Fibroblast of peridontal ligament (primary cell): Measurements from ENCODE around the gene PSMB7.
A peak's percentile ranks its signal among the peaks of the same experiment; 100 is the strongest.
"Not testable (repeated sequence)": the region's sequence is repeated elsewhere in the genome, so short reads cannot be mapped to it uniquely, and the experiment has no call there.

ENCODE experiments used
- DNase-seq: peaks from one replicate; pipeline ENCODE4 v3.0.0-alpha.2; 2010; ENCODE audit errors: extremely low read depth

The PSMB7 gene

DNA sequence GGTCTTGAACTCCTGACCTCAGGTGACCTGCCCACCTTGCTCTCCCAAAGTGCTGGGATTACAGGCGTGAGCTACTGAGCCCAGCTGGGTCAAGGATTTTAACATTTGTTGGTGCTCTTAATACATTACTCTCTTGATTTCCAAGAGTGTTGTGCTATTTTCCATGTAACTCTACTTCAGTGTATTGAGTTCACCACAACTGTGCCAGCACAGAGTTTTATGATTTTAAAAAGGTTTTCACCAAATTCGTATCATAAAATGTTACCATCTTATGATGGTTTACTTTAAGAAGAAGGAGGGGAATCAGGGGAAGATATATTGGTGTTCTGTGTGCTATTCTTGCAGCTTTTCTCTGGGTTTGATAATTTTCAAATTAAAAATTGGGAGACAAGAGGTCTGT, 28.4 kb upstream of the PSMB7 start:
- no peak for DNase-seq

DNA sequence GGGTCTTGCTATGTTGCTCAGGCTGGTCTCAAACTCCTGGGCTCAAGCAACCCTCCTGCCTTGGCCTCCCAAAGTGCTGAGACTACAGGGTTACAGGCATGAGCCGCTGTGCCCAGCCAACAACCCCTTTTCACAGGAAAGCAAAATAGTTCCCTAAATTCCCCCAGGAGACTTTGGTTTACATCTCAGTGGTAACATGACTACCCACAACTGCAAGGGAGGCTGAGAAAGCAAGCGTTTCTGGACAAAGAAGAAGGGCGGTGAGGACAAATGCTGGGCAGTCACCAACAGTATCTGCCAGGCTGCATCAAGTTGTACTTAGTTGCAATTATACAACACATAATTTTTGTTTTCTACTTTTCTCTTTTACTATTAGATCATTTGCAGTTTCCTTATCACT, 27.6 kb upstream of the PSMB7 start:
- DNase-seq: peak; percentile 64

DNA sequence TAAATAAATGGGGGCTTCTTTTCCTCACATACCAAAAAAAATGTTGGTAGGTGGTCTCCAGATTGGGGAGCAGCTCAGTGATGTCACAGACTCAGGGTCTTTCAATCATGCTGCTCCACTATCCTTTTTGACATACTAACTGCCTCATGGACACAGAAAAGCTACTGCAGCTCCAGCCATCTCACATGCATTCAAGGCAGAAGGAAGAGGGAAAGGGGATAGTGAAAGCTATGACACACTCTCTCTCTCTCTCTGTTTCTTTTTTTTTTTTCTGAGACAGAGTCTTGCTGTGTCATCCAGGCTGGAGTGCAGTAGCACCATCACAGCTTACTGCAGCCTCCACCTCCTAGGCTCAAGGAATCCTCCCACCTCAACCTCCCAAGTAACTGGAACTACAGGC, 27.1 kb upstream of the PSMB7 start:
- no peak for DNase-seq

DNA sequence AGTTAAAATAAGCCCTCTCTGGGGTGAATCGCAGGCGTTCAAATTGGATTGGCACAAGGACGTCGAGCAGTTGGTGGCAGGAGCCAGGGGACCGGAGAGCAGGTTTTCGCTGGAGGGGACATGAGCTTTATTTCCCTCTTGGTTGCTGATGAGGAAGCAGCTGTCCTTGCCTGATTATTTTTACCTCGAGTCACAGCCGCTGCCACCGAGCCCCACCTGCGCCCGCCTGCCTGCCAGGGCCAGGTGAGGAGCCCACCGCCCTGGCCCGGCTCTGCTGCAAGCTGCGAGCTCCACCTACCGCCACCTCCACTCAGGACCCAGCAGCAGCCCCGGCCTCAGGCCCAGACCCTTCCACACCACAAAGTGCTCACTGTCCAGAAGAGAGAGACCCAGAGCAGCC, 26.0 kb upstream of the PSMB7 start:
- no peak for DNase-seq

DNA sequence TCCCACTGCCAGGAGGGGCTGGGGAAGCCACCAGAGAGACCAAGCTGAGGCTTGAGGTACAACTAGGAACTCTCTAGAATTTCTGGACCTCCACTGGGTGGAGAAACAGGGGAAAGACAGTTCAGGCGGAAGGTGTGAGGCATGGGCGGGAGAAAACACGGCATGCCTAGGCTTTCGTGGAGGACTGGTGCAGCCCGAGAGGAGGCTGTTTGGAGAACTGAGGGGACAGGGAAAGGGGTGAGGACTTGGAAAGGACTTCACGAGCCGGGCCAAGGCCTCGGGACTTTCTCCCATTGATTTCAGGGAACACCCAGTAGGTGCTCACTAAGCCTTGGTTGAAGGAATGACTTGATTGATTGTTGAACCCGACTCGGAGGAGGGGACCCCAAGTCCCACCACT, 25.5 kb upstream of the PSMB7 start:
- no peak for DNase-seq

DNA sequence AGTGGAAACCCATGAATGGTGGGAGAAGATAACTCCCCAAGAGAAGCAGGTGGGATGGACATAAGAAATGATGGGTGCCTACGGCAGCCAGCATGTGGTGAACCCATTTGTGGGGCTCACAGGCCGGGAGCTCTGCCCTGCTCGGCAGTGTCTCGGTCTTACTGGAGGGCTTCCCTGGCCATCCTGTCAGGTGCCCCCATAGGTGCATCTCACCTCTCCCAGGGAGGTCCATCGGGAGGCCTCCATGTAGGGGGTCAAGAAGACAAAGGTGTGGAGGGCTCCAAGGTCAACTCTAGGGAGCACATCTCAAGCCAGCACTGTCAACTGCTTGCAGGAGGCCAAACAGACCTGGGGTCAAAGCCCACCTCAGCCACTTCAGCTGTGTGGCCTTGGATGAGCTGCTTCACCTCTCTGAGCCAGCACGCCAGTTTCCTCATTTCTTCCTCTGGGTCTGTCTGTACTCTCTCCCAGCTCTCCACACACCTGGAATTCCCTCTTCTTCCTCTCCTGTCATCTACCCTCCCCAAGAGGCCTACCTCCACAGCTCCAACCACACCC, 24.5 kb upstream of the PSMB7 start:
- no peak for DNase-seq

DNA sequence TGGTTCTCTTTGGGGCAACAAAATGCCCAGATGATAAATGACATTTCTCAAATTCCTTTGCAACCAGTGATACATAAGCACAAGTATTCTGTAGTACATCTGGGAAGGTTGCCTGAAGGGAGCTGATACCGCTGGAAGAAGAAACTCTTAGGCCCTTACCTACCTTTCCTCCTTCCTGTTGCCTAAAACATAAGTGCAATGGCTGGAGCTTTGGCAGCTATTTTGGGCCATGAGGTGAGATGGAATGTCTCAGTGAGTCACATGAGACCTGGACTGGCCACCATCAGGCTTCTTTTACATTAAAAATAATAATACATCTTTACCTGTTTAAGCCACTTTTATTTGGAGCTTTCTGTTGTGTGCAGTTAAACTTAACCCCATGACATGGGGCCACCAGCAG, 23.8 kb upstream of the PSMB7 start:
- no peak for DNase-seq

DNA sequence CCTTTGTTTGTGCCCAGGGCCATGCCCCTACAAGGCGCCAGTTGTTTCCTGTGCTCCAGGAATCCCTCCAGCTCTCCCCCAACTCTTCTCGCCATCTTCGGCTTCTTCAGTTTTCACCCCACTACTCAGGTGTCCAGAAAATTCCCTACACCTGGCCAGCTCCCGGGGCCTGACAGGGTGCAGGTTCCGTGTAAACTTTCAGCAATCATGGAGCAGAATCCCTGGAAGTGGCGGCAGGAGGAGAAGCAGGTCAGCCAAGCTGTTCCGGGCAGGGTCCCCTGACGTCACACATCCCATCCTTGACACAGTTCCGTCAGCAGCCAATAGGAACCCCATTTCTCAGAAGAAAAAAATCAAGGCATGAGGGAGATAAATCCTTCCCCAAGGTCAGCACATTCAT, 22.8 kb upstream of the PSMB7 start:
- no peak for DNase-seq

DNA sequence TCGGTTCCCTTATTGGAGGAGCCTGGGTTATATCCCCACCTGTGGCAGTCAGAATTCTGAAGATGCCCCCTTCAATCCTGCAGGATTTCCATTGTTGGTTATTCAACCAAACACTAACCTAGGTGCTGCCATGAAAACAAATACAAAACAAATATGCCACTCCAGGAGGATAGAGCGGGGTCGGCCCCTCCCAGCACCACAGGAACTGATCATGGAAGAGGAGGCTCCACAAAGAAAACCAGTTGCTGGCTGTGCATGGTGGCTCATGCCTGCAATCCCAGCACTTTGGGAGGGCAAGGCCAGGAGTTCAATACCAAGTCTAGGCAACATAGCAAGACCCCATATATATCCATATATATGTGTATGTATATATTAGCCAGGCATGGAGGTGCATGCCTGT, 21.8 kb upstream of the PSMB7 start:
- DNase-seq: no peak

DNA sequence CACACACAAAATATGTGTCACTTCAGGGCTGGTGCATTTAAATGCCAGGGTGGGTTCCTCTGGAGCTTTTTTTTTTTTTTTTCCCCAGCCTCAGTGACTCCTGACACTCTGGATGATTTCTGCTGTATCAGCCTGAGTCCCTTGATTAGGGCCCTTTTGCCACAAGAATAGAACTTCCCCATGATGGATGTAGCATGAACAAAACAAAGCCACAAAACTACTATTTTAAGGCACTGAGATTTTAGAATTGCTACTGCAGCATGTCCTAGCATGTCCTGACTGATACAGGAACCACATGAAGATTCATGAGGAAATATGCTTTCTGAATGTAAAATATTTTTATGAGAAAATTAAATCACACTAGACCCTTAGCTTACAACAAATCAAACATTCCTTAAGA, 21.1 kb upstream of the PSMB7 start:
- DNase-seq: no peak

DNA sequence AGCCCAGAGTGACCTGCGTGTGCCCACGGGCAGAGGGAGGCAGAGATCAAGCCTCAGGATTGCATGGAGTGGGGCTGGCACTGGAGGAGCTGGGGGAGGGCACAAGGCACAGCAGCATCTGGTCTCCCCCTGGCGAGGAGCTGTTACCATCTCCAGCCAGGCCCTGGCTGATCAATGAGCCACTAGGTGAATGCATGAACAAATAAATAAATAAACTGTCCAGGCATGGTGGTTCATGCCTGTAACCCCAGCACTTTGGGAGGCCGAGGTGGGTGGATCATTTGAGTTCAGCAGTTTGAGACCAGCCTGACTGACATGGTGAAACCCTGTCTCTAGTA, 14.3 kb upstream of the PSMB7 start:
- no peak for DNase-seq

DNA sequence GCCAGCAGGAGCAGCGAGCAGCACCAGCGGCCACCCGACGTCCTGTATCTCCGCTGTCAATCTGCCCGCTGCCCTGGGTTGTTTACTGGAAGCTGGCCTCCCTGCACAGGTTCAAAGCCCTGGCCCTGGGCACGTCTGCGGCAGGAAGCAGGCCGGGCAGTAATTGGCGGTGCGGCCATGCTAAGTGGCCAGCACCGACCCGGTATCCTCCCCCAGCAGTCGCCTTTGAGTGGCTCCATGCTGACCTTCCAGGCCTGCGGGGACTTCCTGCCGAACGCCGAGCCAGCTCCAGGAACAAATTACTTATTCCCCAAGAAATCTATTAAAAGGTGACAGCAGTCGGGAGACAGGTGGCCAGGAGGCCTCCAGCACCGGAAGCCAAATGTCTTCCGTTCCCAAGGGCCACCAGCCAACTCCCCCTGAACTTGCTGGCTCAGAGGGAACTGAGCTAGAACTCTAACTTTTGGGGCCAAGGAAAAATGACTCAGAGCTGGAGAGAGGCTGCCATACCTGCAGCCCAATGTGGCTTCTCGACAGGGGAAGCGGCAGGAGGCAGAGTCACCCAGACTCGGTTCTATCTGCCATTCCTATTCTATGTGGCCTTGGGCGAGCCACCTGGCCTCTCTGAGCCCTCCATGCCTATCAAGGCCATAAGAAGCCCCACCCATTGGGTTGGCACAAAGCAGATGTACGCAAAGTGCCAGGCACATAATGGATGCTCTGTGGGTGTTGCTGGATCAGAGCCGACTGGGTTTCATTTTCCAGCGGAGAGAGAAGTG, 13.7 kb upstream of the PSMB7 start:
- no peak for DNase-seq

DNA sequence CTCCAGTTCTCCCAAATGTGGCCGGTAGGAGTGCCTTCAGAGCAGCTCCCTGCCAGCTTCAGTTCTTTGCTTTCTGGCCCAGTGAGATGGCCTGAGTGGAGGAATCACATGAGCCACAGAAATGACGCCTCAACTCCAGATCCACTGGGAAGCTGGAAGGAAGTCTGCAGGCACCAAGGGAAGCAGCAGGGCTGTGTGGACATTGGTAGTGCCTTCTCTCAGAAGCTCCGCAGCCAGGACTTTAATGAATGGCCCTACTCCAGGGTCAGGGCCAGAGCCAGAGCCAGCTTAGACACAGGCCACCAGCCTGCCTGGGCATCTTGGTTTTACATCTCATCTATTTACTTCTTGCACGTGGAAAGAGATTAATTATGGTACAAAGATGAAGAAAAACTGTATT, 12.0 kb upstream of the PSMB7 start:
- no peak for DNase-seq

DNA sequence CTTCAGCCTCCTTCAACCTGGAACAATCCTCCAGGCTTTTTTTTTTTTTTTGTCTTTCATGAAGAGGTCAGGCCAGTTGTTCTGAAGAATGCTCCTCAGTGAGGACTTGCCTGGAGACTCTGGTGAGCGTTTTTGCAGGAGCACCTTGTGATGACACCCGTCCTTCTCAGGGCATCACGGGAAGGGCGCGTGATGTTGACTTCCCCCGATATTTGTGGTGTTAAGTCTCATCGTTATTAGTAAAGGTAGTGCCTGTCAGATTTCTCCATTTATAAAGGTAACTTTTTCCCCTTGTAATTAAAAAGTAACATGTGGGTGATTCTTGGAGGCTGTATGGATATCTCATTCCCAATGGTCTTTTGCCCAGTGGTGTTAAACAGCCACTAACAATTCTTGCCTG, 11.1 kb upstream of the PSMB7 start:
- no peak for DNase-seq

DNA sequence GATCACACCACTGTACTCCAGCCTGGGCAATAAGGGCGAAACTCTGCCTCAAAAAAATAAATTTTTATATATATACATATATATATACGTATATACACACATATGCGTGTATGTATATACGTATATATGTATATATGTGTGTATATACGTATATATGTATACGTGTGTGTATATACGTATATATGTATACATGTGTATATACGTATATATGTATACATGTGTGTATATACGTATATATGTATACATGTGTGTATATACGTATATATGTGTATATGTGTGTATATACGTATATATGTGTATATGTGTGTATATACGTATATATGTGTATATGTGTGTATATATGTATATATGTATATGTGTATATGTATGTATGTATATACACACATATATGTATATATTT, 10.5 kb upstream of the PSMB7 start:
- DNase-seq: not testable (repeated sequence)

DNA sequence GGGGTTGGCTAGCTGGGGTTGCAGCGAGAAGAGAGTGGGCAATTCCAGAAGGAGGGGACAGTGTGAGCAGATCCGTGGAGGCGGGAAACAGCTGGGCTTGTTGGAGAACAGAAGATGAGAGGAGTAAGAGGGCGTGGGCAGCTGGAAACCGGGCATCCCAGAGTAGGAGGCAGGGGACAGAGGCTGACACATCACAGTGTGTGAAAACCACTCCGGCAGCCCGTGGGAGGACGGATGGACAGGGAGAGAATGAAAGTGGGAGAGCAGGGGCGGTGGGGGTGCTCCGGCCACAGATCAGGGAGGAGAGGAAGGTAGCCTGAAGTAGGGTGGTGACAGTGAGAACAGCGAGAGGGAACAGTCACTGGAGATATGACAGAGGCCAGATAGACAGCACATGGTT, 8.3 kb upstream of the PSMB7 start:
- DNase-seq: no peak

DNA sequence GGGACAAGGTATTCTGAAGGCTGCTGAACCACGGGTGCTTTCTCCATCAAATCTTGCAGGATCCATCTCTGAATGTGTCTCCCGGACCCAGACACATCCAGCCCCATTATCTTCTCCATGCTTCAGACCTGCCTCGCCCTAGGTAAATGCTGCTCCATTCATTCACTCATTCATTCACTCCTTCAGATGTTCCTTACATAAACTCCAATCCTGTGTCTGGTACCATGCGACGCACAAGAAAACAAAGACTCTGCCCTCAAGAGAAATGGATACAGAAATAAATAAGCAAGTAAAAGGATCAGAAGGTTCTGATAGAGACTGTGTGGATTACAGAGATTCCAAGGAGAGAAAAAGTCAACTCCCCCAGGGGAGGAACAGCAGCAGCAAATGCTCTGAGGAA, 7.9 kb upstream of the PSMB7 start:
- DNase-seq: no peak

DNA sequence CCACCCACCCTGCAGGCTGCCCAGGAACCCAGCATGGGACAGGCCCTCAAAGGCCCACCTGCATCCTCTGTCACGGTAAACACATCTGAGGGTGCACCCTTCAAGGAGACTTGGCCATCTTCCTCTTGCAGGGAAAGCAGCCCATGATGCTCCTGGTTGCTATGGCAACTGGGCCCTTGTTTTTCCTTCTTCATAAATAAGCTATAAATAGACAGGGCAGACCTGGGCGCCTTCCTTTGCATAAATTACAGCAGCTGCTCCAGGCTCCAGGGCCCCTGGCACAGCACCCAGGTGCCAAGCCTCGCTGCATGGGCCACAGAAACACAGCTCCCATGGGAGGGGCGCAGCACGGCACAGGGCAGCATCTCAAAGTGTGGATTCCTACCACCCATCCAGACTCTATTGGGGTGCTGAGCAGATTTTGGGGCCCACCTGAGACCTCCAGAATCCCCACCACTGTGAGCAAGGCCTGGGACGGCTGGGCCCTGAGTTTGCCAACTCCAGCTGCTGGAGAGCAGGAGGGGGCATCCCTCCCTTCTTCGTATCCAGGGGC, 5.8 kb upstream of the PSMB7 start:
- no peak for DNase-seq

DNA sequence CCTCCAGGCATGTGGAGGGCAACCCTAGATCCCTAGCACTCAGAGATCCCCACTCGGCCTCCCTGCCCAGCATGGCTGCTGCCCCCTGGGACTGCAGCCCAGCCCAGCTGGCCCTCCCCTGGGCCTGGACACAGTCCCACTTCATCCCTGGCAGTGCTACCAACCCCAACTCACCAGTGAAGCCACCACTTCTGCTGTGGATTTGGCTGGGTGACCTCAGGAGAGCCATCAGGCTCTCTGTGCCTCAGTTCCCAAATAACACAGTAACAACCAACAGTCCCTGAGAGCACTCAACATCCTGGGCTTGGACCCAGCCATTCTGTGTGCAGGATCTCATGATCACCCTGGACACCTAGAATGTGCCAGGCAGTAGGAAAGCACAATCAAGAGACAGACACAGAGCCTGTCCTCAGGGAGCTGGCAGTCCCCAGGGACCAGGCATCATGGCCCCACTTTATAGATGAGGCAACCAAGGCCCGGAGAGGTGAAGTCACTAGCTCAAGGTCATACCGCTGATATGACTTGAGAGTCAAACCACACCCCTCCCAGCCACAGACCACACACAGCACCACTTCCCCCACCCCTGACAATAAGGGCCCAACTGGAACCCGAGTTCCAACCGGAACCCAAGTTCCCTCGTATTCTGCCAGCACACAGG, 4.7 kb upstream of the PSMB7 start:
- DNase-seq: no peak

DNA sequence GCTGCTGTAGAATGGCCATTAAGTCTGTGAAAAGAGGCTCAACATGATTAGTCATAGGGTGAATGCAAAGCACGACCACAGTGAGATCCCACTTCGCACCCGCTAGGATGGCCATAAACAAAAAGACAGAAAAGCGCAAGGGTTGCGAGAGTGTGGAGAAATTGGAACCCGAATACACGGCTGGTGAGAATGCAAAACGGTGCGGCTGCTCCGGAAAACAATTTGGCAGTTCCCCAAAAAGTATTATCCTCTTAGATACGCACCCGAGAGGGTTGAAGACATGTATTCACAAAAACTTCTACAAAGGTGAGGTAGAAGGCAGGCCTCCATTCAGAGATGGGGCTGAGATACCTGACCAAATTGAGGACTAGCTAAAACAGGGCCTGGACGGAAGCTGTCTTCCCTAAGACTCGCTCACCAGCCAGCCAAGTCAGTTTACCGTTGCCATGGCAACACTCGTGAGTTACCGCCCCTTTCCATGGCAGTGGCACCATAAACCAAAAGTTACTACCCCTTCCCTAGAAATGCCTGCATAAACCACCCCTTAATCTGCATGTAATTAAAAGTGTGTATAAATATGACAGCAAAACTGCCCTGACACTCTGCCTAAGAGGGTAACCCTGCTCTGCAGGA, 726 bp upstream of the PSMB7 start:
- no peak for DNase-seq

DNA sequence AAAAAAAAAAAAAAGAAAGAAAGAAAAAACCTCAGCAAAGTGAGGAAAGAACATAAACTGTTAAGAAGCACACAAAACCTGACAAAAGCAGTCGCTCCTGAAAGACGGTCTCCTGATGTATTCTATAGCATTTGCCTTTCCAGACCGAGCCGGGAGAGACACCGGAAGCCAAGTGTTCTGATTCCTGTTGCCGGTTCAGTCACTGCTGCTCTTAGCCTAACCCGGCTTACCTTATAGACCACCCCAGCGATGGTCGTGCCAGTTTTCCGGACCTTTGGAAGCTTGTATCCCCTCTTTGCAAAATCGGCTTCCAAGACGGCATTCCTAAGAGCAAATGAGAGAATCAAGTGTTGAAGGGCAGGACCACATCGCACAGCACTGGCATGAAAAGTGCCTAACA, 630 bp downstream of the PSMB7 start:
- DNase-seq: no peak

DNA sequence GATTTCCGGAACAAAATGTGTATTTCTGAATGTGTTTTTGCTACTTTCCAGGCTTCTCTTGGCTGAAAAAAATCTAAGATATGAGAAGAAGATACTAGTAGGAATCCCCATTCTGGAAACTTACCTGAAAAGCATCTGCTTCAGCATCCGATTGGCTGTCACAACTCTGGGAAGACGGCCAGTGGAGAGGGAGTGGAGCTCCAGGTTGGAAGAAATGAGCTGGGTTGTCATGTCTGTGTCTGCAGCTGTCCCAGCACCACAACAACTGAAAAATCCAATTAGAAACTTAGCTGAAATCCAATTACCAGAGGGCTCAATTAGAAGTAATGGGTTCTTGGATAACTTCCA, 3.0 kb downstream of the PSMB7 start:
- no peak for DNase-seq
